CD14-positive monocyte (primary cell): ENCODE measurements around the gene AOC1. TPM values are rescaled to one million over a fixed set of nuclear protein-coding genes. Genes with fewer than 3 reads are reported as not detected.

Experiments
- DNase-seq, 3 donors: peaks; one replicate each; pipeline ENCODE4 v3.0.0-alpha.2; 2011 to 2022
- H2AFZ ChIP-seq: 2 replicates; pipeline ENCODE4 v1.6.0; 2012; ENCODE audit warnings: mild to moderate bottlenecking, low read depth, low read length, inconsistent platforms; ENCODE audit not compliant: insufficient read depth, poor library complexity, severe bottlenecking
- H3K27ac ChIP-seq, 2 donors: 1 replicate in 1 of 2; 2 replicates in 1 of 2; pipeline ENCODE4 v1.5.1; 2012 to 2013; ENCODE audit warnings: low read length in 2 of 2, control low read depth in 1 of 2, inconsistent platforms in 1 of 2, low read depth in 1 of 2, mild to moderate bottlenecking in 1 of 2
- H3K27me3 ChIP-seq, 2 donors: one replicate each; pipeline versions ENCODE4 v1.6.0 to v1.6.1; 2011 to 2013; ENCODE audit warnings: low read length in 2 of 2; ENCODE audit not compliant: control insufficient read depth in 2 of 2, insufficient read depth in 2 of 2
- H3K36me3 ChIP-seq, 2 donors: replicated peaks in 1 of 2; 1 replicate in 1 of 2; 2 replicates in 1 of 2; pipeline versions ENCODE4 v1.5.1 to v1.6.1; 2012 to 2013; ENCODE audit warnings: low read length in 2 of 2, control low read depth in 1 of 2, inconsistent platforms in 1 of 2, mild to moderate bottlenecking in 1 of 2; ENCODE audit not compliant: insufficient read depth in 2 of 2, control insufficient read depth in 1 of 2
- H3K4me1 ChIP-seq, 2 donors: 1 replicate in 1 of 2; 2 replicates in 1 of 2; pipeline versions ENCODE4 v1.5.1 to v1.6.1; 2012 to 2013; ENCODE audit warnings: low read length in 2 of 2, control low read depth in 1 of 2, inconsistent platforms in 1 of 2, mild to moderate bottlenecking in 1 of 2, moderate library complexity in 1 of 2; ENCODE audit not compliant: insufficient read depth in 2 of 2, control insufficient read depth in 1 of 2
- H3K4me2 ChIP-seq: replicated peaks from 2 replicates; pipeline ENCODE3; 2012; ENCODE audit warnings: low read length, moderate library complexity, mild to moderate bottlenecking; ENCODE audit not compliant: poor library complexity, severe bottlenecking; ENCODE audit errors: extremely low read depth
- H3K4me3 ChIP-seq, 3 experiments: fragments of 200-600 bp in 1 of 3; sonication (generic) in 1 of 3; replicated peaks in 1 of 3; 1 replicate in 2 of 3; 2 replicates in 1 of 3; pipeline ENCODE4 v1.5.1; 2011 to 2013; ENCODE audit warnings: low read length in 3 of 3, mild to moderate bottlenecking in 3 of 3, control low read depth in 2 of 3, low read depth in 2 of 3, inconsistent platforms in 1 of 3, moderate library complexity in 1 of 3
- H3K79me2 ChIP-seq: 2 replicates; pipeline ENCODE4 v1.6.0; 2012; ENCODE audit warnings: mild to moderate bottlenecking, control low read depth, inconsistent platforms, low read length, moderate library complexity; ENCODE audit not compliant: insufficient read depth
- H3K9ac ChIP-seq: 2 replicates; pipeline ENCODE4 v1.6.0; 2017; ENCODE audit warnings: low read length, mild to moderate bottlenecking; ENCODE audit not compliant: insufficient read depth, poor library complexity, severe bottlenecking
- H3K9me3 ChIP-seq, 2 donors: replicated peaks in 1 of 2; 1 replicate in 1 of 2; 2 replicates in 1 of 2; pipeline versions ENCODE4 v1.5.1 to v1.6.1; 2012 to 2013; ENCODE audit warnings: low read length in 2 of 2, control low read depth in 1 of 2; ENCODE audit not compliant: control insufficient read depth in 1 of 2, insufficient read depth in 1 of 2
- H4K20me1 ChIP-seq: 2 replicates; pipeline ENCODE4 v1.6.0; 2012; ENCODE audit warnings: mild to moderate bottlenecking, low read length, control low read depth, moderate library complexity; ENCODE audit not compliant: insufficient read depth
- H3K27ac Mint-ChIP-seq, 7 donors: one replicate each; pipeline ENCODE4 v1.8.0; 2020; ENCODE audit warnings: mild to moderate bottlenecking in 7 of 7, mixed read lengths in 7 of 7, moderate library complexity in 6 of 7, inconsistent platforms in 2 of 7
- H3K27me3 Mint-ChIP-seq, 3 donors: one replicate each; pipeline ENCODE4 v1.8.0; 2021 to 2022; ENCODE audit warnings: low read depth in 3 of 3, mild to moderate bottlenecking in 3 of 3, mixed read lengths in 3 of 3, moderate library complexity in 3 of 3, inconsistent platforms in 1 of 3
- H3K36me3 Mint-ChIP-seq, 2 donors: one replicate each; pipeline ENCODE4 v1.8.0; 2020; ENCODE audit warnings: mixed read lengths in 2 of 2, inconsistent platforms in 1 of 2, mild to moderate bottlenecking in 1 of 2
- H3K4me1 Mint-ChIP-seq: one replicate; pipeline ENCODE4 v1.8.0; 2020; ENCODE audit warnings: mild to moderate bottlenecking, mixed read lengths
- H3K4me3 Mint-ChIP-seq, 2 donors: one replicate each; pipeline ENCODE4 v1.8.0; 2020; ENCODE audit warnings: mild to moderate bottlenecking in 2 of 2, mixed read lengths in 2 of 2, moderate library complexity in 1 of 2
- H3K9me3 Mint-ChIP-seq, 7 donors: one replicate each; pipeline ENCODE4 v1.8.0; 2020 to 2022; ENCODE audit warnings: mixed read lengths in 7 of 7, mild to moderate bottlenecking in 6 of 7, moderate library complexity in 6 of 7, inconsistent platforms in 2 of 7
- CTCF ChIP-seq: fragments of 200-600 bp; IDR thresholded peaks from one replicate; pipeline ENCODE4 v1.8.0; 2022; ENCODE audit warnings: antibody characterized with exemption, mild to moderate bottlenecking
- WGBS: methylation state at CpG from one replicate; pipeline ENCODE4 v1.1.5; 2013; ENCODE audit warnings: missing lambda C conversion rate; ENCODE audit not compliant: insufficient coverage; 5-methylcytosine and 5-hydroxymethylcytosine counted together
- intact Hi-C, 2 donors: fragments of 100-400 bp; cut with micrococcal nuclease; formaldehyde crosslinking; loops; one replicate each; pipeline versions ENCODE4 v1.15.0 to v1.15.1; 2023
- polyA plus RNA-seq, 3 donors: library from polyadenylated mRNA; depleted of rRNA in 1 of 3; unstranded in 2 of 3; stranded (reverse) in 1 of 3; fragments of 300-500 nt in 2 of 3; fragments of >200 nt in 1 of 3; fragmentation: Illumina TruSeq in 2 of 3; gene quantifications; 1 replicate in 2 of 3; 2 replicates in 1 of 3; pipeline ENCODE4 v1.2.3, GENCODE V29; 2012 to 2021

The AOC1 gene
- polyA plus RNA-seq, 3 donors, result 0.16 to 0.31 TPM; not detected in 1

- Histone ChIP-seq H3K79me2 (no peaks in the 10 kb centered on the region), H3K4me2 (no peak overlapping the region), H3K9ac (no peak overlapping the region), H2AFZ (no peak overlapping the region), H3K4me3 (no peak overlapping the region), H3K27me3 (no peaks in the 10 kb centered on the region), H3K27ac (no peak overlapping the region), H3K36me3 (no peaks in the 10 kb centered on the region), H3K4me1 (no peaks in the 10 kb centered on the region), H3K9me3 (no peaks in the 10 kb centered on the region), H4K20me1 (no peaks in the 10 kb centered on the region)
- WGBS, result 95% methylated on average over 8 of the region's 9 CpGs
- peaks cover 2 to 3% (median 2%) of the 10 kb centered on the region in 3 donors for H3K27me3 Mint-ChIP-seq
- no peaks in the 10 kb centered on the region for H3K4me1 Mint-ChIP-seq
- intact Hi-C loops, result no loop called here
- H3K36me3 Mint-ChIP-seq, result no peaks in the 10 kb centered on the region
- H3K9me3 Mint-ChIP-seq, result peaks cover 0 to 2% (median 0%) of the 10 kb centered on the region in 7 donors
- TF ChIP-seq CTCF, result no peak
- no peak for DNase-seq
- no peak overlapping the region for H3K4me3 Mint-ChIP-seq
- H3K27ac Mint-ChIP-seq, result no peak overlapping the region
Observed at GRCh38 chr7:150860978-150861295, 8.6 kb downstream of the AOC1 start.

GRCh38 chr7:150862356-150862755 lies 10.0 kb downstream of the AOC1 start:
- Histone ChIP-seq H3K4me2 (no peak overlapping the region), H2AFZ (no peak overlapping the region), H3K4me1 (no peaks in the 10 kb centered on the region), H3K27ac (no peak overlapping the region), H3K9ac (no peak overlapping the region), H3K79me2 (no peaks in the 10 kb centered on the region), H3K4me3 (no peak overlapping the region), H3K36me3 (no peaks in the 10 kb centered on the region), H3K9me3 (peaks cover 6 to 7% of the 10 kb centered on the region in 2 donors), H3K27me3 (no peaks in the 10 kb centered on the region), H4K20me1 (no peaks in the 10 kb centered on the region)
- peaks cover 2 to 3% (median 2%) of the 10 kb centered on the region in 3 donors for H3K27me3 Mint-ChIP-seq
- no peak overlapping the region for H3K27ac Mint-ChIP-seq
- WGBS, result 100% methylated on average over 2 of the region's 6 CpGs
- H3K4me3 Mint-ChIP-seq, result no peak overlapping the region
- DNase-seq, result no peak
- TF ChIP-seq CTCF, result no peak
- H3K36me3 Mint-ChIP-seq, result no peaks in the 10 kb centered on the region
- no peaks in the 10 kb centered on the region for H3K4me1 Mint-ChIP-seq
- intact Hi-C loops, result no loop called here
- peaks cover 2 to 9% (median 6%) of the 10 kb centered on the region in 7 donors for H3K9me3 Mint-ChIP-seq
